Activated naive CD8-positive, alpha-beta T cell treated with anti-CD3 and anti-CD28 coated beads for 36 hours (primary cell): ENCODE measurements around the gene GMPR2. TPM values are rescaled to one million over a fixed set of nuclear protein-coding genes. Genes with fewer than 3 reads are reported as not detected.

ENCODE experiments used
- DNase-seq: peaks from one replicate; pipeline ENCODE4 v3.0.0; 2021
- H3K27ac Mint-ChIP-seq: one replicate; pipeline ENCODE4 v1.8.0; 2022; ENCODE audit warnings: mild to moderate bottlenecking, moderate library complexity, mixed read lengths
- H3K27me3 Mint-ChIP-seq: one replicate; pipeline ENCODE4 v1.8.0; 2022; ENCODE audit warnings: mild to moderate bottlenecking, mixed read lengths
- H3K36me3 Mint-ChIP-seq: one replicate; pipeline ENCODE4 v1.8.0; 2021; ENCODE audit warnings: mild to moderate bottlenecking, mixed read lengths
- H3K4me1 Mint-ChIP-seq: one replicate; pipeline ENCODE4 v1.8.0; 2021; ENCODE audit warnings: mixed read lengths
- H3K4me3 Mint-ChIP-seq: one replicate; pipeline ENCODE4 v1.8.0; 2022; ENCODE audit warnings: mild to moderate bottlenecking, moderate library complexity, mixed read lengths
- H3K9me3 Mint-ChIP-seq: one replicate; pipeline ENCODE4 v1.8.0; 2022; ENCODE audit warnings: mixed read lengths
- total RNA-seq, 2 experiments: library from RNA; stranded (reverse); gene quantifications; one replicate each; pipeline ENCODE4 v1.2.3, GENCODE V29; 2021

The GMPR2 gene
- total RNA-seq, 2 experiments from 2014 or later: 44.5 to 48.4 TPM

DNA sequence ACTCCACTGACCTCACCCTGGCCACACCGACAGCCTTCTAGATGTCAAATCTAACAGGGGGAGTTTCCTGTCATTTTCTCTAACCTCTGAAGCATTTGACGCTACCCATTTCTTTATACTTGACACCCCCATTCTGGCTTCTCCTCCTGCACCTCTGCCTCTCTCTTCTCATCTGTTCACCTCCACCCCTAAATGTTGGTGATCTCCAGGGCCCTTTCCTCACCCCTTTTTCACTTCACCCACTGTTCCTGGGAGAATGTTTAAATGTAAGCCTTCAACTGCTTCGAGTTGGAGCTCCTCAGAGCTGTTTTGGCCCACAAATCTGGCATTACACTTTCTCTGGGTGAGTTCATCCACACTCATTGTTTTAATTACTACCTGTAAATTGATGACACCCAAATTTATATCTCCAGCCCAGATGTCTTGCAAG, 39.1 kb downstream of the GMPR2 start:
- peaks cover 42% of the 10 kb centered on the region for H3K4me1 Mint-ChIP-seq
- H3K4me3 Mint-ChIP-seq: peak overlapping the region; percentile 87
- peak overlapping the region; percentile 97 for H3K27ac Mint-ChIP-seq
- peaks cover 8% of the 10 kb centered on the region for H3K36me3 Mint-ChIP-seq
- H3K9me3 Mint-ChIP-seq: no peaks in the 10 kb centered on the region
- no peak for DNase-seq
- H3K27me3 Mint-ChIP-seq: no peaks in the 10 kb centered on the region

DNA sequence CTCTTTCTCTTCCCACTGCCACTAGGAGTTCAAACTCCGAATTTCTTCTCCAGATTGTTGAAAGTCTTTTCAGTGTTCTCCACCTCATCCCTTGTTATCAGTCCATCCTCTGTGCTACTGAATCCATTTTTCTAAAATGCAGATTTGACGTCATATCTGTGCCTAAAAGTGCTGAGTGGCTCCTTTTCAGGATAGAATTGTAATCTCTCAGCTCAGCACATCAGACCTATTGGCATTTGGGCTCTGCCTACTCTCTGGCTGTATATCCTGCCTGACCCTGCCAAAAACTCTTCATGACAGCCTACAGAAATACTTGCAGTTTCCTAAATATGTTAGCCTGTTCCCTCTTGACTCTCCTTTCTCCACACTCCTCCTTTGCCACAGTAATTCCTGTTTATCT, 39.7 kb downstream of the GMPR2 start:
- peaks cover 12% of the 10 kb centered on the region for H3K36me3 Mint-ChIP-seq

GRCh38 chr14:24273422-24273998, 40.8 kb downstream of the GMPR2 start:
- H3K4me3 Mint-ChIP-seq: peak overlapping the region; percentile 29
- no peak for DNase-seq
- peaks cover 56% of the 10 kb centered on the region for H3K4me1 Mint-ChIP-seq
- H3K27me3 Mint-ChIP-seq: no peaks in the 10 kb centered on the region
- H3K36me3 Mint-ChIP-seq: peaks cover 16% of the 10 kb centered on the region
- peaks cover 4% of the 10 kb centered on the region for H3K9me3 Mint-ChIP-seq
- H3K27ac Mint-ChIP-seq: peak overlapping the region; percentile 97

More for the DNA sequence above, 39.7 kb downstream of the GMPR2 start:
- H3K4me3 Mint-ChIP-seq: peak overlapping the region; percentile 87
- no peak for DNase-seq
- no peaks in the 10 kb centered on the region for H3K27me3 Mint-ChIP-seq
- peaks cover 47% of the 10 kb centered on the region for H3K4me1 Mint-ChIP-seq
- no peaks in the 10 kb centered on the region for H3K9me3 Mint-ChIP-seq
- H3K27ac Mint-ChIP-seq: peak overlapping the region; percentile 97

DNA sequence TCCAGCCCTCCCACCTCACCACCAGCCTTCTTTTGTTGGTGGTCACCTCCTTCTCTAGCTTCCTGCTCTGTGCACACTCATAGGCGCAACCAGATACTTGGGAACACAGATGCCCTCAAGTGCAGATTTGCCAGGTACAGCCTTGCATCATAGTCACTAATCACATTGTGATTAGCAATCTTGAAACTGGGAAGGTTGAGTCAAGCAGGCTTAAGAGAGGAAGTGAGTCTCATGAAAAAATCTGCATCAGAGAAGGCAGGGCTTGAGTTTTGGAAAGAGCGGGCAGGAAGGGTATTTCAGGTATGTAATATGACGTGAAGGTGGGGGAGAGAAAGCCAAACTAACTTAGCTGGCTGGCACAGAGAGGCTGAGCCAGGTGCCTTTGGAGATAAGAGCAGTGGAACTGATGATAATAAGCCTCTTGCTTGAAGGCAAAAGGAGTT, 41.4 kb downstream of the GMPR2 start:
- Mint-ChIP-seq H3K36me3 (peaks cover 20% of the 10 kb centered on the region), H3K27ac (peak overlapping the region; percentile 97), H3K9me3 (peaks cover 7% of the 10 kb centered on the region), H3K4me1 (peaks cover 62% of the 10 kb centered on the region), H3K4me3 (peak overlapping the region; percentile 29), H3K27me3 (no peaks in the 10 kb centered on the region)
- peak; percentile 55 for DNase-seq

DNA sequence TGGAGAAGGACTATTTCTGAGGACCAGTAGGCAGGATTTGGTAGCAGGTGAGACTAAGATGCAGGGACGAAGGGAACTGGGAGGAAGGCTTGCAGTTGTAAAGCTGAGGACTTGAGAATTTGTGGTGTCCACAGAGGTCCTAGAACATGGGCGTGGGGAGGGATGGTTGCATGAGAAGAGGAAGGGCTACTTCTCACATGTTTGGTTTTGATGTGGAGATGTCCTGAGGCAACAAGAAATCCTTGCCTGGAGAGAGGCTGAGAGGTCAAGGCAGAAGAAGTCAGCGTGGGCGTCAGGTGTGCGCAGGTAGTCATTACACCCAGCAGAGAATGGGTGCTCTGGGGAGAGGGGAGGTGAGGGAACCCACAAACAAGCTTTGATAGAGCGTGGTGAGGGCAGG, 44.3 kb downstream of the GMPR2 start:
- Mint-ChIP-seq H3K4me3 (no peak overlapping the region), H3K27ac (no peak overlapping the region), H3K9me3 (peaks cover 7% of the 10 kb centered on the region), H3K27me3 (no peaks in the 10 kb centered on the region), H3K4me1 (peaks cover 64% of the 10 kb centered on the region), H3K36me3 (peaks cover 20% of the 10 kb centered on the region)
- no peak for DNase-seq

DNA sequence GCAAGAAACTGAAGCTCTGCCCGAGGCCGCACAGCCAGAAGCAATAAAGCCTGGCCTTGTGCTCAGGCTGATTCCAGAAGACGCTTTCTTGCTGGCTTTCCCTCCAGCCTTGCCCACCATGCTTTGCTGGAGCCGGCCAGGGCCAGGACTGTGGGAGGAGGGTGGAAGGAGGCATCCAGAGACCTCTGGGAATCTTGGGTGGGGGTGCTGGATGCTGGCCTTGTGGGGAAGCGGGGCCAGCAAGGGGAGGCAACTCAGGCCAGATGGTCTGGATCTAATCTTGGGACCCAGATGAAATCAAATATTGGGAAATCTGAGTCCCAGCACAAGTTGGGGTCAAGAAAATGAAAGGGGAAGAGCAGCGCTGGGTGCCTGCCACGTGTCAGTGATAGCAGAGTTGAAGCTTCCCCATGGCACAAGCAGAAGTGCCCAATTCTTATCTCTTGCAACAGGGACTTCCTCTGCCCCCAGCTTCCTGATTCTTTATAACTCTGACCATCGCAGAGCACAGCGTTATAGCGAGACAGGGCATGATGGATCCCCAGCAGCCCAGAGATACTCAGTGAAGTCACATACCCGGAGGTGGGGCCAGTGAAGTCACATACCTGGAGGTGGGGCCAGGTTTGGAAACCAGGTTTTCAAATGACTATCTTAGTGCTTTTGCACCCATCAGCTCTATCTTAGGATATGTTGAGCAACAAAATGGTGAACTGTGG, 45.0 kb downstream of the GMPR2 start:
- DNase-seq: no peak
- H3K27me3 Mint-ChIP-seq: no peaks in the 10 kb centered on the region
- H3K4me1 Mint-ChIP-seq: peaks cover 57% of the 10 kb centered on the region
- H3K36me3 Mint-ChIP-seq: peaks cover 15% of the 10 kb centered on the region
- peaks cover 7% of the 10 kb centered on the region for H3K9me3 Mint-ChIP-seq
- peak overlapping the region; percentile 66 for H3K27ac Mint-ChIP-seq
- H3K4me3 Mint-ChIP-seq: no peak overlapping the region

DNA sequence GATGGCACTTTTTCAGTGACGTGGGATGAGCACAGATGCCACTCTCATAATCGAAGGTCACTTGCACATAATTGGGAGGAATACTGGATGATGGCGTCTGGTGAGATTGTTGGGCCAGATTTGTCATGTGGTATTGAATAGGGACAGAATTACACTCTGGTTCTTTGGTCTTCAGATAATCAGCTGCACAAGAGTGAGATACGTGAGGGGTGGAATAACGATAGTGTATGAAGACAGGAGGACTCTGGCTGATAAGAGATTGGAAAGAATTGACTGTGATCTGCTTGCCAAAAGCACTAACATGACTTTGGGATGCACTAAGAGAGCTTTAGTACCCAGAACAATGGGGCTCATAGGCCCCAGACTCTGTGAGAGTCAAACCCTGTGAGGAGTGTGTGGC, 45.7 kb downstream of the GMPR2 start:
- no peak overlapping the region for H3K4me3 Mint-ChIP-seq
- H3K27me3 Mint-ChIP-seq: no peaks in the 10 kb centered on the region
- DNase-seq: no peak
- peaks cover 7% of the 10 kb centered on the region for H3K9me3 Mint-ChIP-seq
- H3K27ac Mint-ChIP-seq: peak overlapping the region; percentile 66
- peaks cover 50% of the 10 kb centered on the region for H3K4me1 Mint-ChIP-seq
- H3K36me3 Mint-ChIP-seq: peaks cover 15% of the 10 kb centered on the region

GRCh38 chr14:24279301-24280186, 46.8 kb downstream of the GMPR2 start:
- H3K27me3 Mint-ChIP-seq: no peaks in the 10 kb centered on the region
- H3K27ac Mint-ChIP-seq: peak overlapping the region; percentile 66
- peaks cover 12% of the 10 kb centered on the region for H3K36me3 Mint-ChIP-seq
- H3K9me3 Mint-ChIP-seq: peaks cover 7% of the 10 kb centered on the region
- no peak overlapping the region for H3K4me3 Mint-ChIP-seq
- H3K4me1 Mint-ChIP-seq: peaks cover 39% of the 10 kb centered on the region
- peak; percentile 57 for DNase-seq

DNA sequence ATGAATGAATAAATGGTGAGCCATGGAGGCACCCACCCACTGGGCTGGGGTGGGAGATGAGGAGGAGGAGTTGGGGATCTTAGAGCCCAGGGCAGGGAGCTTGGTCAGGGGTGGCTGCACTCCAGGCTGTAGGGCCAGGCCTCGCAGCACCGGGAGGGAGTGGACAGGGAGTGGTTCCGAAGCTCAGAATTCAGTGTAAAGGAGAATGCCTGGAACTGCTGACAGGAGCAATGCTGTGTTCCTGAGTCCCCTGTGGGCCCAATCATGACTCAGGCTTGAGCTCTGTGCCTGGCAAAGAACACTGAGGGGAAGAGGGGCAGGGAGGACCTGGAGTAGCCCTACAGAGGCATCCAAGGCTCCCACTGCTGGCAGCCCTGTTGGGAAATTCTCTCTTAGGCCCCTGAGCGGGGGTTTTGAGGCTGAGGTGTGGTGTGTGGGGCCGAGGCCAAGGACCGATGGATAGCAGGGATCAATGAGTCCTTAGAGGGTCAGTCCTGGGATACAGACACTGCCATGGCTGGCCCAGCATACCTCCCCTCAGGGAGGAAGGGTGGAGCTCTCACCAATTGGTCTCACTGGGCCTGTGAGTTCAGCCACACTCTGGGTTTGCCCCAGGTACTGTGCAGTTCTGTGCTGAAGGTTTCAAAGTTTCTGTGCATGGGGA, 48.2 kb downstream of the GMPR2 start:
- Mint-ChIP-seq H3K27ac (no peak overlapping the region), H3K4me1 (peaks cover 40% of the 10 kb centered on the region), H3K4me3 (no peak overlapping the region)

GRCh38 chr14:24281636-24282035, 48.9 kb downstream of the GMPR2 start:
- DNase-seq: no peak
- H3K36me3 Mint-ChIP-seq: peaks cover 12% of the 10 kb centered on the region
- no peak overlapping the region for H3K27ac Mint-ChIP-seq
- no peaks in the 10 kb centered on the region for H3K27me3 Mint-ChIP-seq
- peaks cover 7% of the 10 kb centered on the region for H3K9me3 Mint-ChIP-seq
- no peak overlapping the region for H3K4me3 Mint-ChIP-seq
- peaks cover 40% of the 10 kb centered on the region for H3K4me1 Mint-ChIP-seq

More for the DNA sequence above, 48.2 kb downstream of the GMPR2 start:
- peaks cover 12% of the 10 kb centered on the region for H3K36me3 Mint-ChIP-seq
- no peaks in the 10 kb centered on the region for H3K27me3 Mint-ChIP-seq
- DNase-seq: no peak
- H3K9me3 Mint-ChIP-seq: peaks cover 7% of the 10 kb centered on the region

DNA sequence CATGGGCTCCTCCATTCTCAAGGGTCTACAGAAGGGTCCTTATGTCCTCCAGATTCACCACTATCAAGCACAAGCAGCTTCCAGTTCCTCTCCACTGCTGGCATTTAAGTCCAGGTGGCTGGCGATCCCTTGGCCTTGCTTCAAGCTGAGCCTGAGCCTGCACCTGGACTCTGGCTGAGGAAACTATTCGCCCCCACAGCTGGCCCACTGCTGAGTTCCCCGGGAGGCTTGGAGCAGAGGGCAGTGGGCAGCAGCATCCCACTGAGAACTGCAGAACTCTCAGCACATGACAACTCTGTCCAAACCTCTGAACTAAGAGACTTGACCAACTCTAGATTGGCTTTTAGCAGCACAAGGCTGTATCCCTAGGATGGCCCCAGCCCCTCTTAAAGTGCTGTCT, 50.0 kb downstream of the GMPR2 start:
- H3K36me3 Mint-ChIP-seq: peaks cover 11% of the 10 kb centered on the region
- peaks cover 37% of the 10 kb centered on the region for H3K4me1 Mint-ChIP-seq
- no peak overlapping the region for H3K4me3 Mint-ChIP-seq
- no peaks in the 10 kb centered on the region for H3K27me3 Mint-ChIP-seq
- no peak for DNase-seq
- peaks cover 7% of the 10 kb centered on the region for H3K9me3 Mint-ChIP-seq
- no peak overlapping the region for H3K27ac Mint-ChIP-seq

DNA sequence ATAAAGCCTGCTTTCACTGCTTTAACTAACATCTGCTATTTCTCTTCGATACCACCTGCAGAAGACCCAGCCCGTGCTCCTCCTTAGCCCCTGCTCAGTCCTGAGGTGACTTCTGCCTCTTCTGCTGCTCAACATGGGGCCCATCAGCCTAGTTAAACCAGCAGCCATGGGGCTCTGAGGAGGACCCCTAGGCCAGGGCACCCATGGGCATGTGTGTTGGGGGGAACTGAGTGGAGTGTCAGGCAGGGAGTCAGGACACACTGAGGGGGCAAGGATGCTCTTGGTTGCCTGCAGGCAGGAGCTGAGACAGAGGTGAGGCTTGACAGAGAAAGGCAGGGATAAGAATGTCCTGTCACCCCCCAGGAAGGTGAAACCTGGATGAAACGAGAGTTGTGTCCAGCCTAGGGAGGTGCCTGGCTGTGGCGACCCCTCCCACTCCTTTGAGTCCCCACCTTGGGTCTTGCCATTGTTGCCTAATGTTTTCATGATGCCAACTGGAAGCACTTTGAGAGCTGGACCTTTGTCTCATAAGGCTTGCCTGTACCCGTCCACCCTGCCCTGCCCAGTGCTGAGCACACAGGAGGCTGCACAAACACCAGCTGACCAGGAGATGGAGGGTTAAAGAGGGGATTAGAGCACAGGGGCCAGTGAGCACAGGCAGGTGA, 51.2 kb downstream of the GMPR2 start:
- Mint-ChIP-seq H3K4me3 (no peak overlapping the region), H3K36me3 (peaks cover 8% of the 10 kb centered on the region), H3K4me1 (peaks cover 30% of the 10 kb centered on the region), H3K27me3 (no peaks in the 10 kb centered on the region), H3K9me3 (no peaks in the 10 kb centered on the region), H3K27ac (no peak overlapping the region)
- DNase-seq: no peak

GRCh38 chr14:24284501-24285035, 51.8 kb downstream of the GMPR2 start:
- no peak overlapping the region for H3K4me3 Mint-ChIP-seq
- no peak overlapping the region for H3K27ac Mint-ChIP-seq
- H3K4me1 Mint-ChIP-seq: peaks cover 29% of the 10 kb centered on the region
- H3K36me3 Mint-ChIP-seq: peaks cover 8% of the 10 kb centered on the region
- no peak for DNase-seq
- no peaks in the 10 kb centered on the region for H3K27me3 Mint-ChIP-seq
- H3K9me3 Mint-ChIP-seq: no peaks in the 10 kb centered on the region

- Mint-ChIP-seq H3K9me3 (no peaks in the 10 kb centered on the region), H3K4me3 (no peak overlapping the region), H3K4me1 (peaks cover 28% of the 10 kb centered on the region), H3K36me3 (peaks cover 11% of the 10 kb centered on the region), H3K27me3 (no peaks in the 10 kb centered on the region), H3K27ac (no peak overlapping the region)
- DNase-seq: no peak
Observed at GRCh38 chr14:24285351-24285750, 52.6 kb downstream of the GMPR2 start.
